ENCODE measurements around the gene KLHL7.

Gene KLHL7

GRCh38 chr7:23072048-23072447 is 33.5 kb upstream of the KLHL7 start:
- Histone ChIP-seq H3K9me3 (ENCODE audit: severe bottlenecking) (no peaks in the 10 kb centered on the region), H3K27me3 (ENCODE audit: insufficient read depth, low read depth, severe bottlenecking) (no peaks in the 10 kb centered on the region), H3K36me3 (no peaks in the 10 kb centered on the region), H3K4me3 (ENCODE audit: low read depth, low read length) (no peak overlapping the region), H3K27ac (no peak overlapping the region)
- DNase-seq = no peak
- TF ChIP-seq CTCF (IDR thresholded peaks at IDR 0.05; ENCODE audit: low read depth, low read length) = no peak

- H3K9me3 ChIP-seq (ENCODE audit: severe bottlenecking) = no peaks in the 10 kb centered on the region
- H3K4me3 ChIP-seq (ENCODE audit: low read depth, low read length) = no peak overlapping the region
- no peaks in the 10 kb centered on the region for H3K27me3 ChIP-seq (ENCODE audit: insufficient read depth, low read depth, severe bottlenecking)
- no peak for DNase-seq
- no peak for TF ChIP-seq CTCF (IDR thresholded peaks at IDR 0.05; ENCODE audit: low read depth, low read length)
- no peaks in the 10 kb centered on the region for H3K36me3 ChIP-seq
- H3K27ac ChIP-seq = no peak overlapping the region
These were observed 32.7 kb upstream of the KLHL7 start for GRCh38 chr7:23072922-23073321.

- Histone ChIP-seq H3K36me3 (no peaks in the 10 kb centered on the region), H3K9me3 (ENCODE audit: severe bottlenecking) (no peaks in the 10 kb centered on the region), H3K4me3 (ENCODE audit: low read depth, low read length) (no peak overlapping the region), H3K27me3 (ENCODE audit: insufficient read depth, low read depth, severe bottlenecking) (no peaks in the 10 kb centered on the region), H3K27ac (no peak overlapping the region)
- DNase-seq = no peak
- TF ChIP-seq CTCF (IDR thresholded peaks at IDR 0.05; ENCODE audit: low read depth, low read length) = no peak
These were observed 30.9 kb upstream of the KLHL7 start for GRCh38 chr7:23074443-23075261.

- no peaks in the 10 kb centered on the region for H3K9me3 ChIP-seq (ENCODE audit: severe bottlenecking)
- TF ChIP-seq CTCF (IDR thresholded peaks at IDR 0.05; ENCODE audit: low read depth, low read length) = no peak
- no peak overlapping the region for H3K4me3 ChIP-seq (ENCODE audit: low read depth, low read length)
- no peak overlapping the region for H3K27ac ChIP-seq
- no peaks in the 10 kb centered on the region for H3K36me3 ChIP-seq
- H3K27me3 ChIP-seq (ENCODE audit: insufficient read depth, low read depth, severe bottlenecking) = no peaks in the 10 kb centered on the region
- no peak for DNase-seq
These were observed 30.0 kb upstream of the KLHL7 start for GRCh38 chr7:23075571-23075970.

- Histone ChIP-seq H3K4me3 (ENCODE audit: low read depth, low read length) (no peak overlapping the region), H3K36me3 (no peaks in the 10 kb centered on the region), H3K27me3 (ENCODE audit: insufficient read depth, low read depth, severe bottlenecking) (no peaks in the 10 kb centered on the region), H3K27ac (no peak overlapping the region), H3K9me3 (ENCODE audit: severe bottlenecking) (no peaks in the 10 kb centered on the region)
- no peak for DNase-seq
- no peak for TF ChIP-seq CTCF (IDR thresholded peaks at IDR 0.05; ENCODE audit: low read depth, low read length)
These were observed 28.8 kb upstream of the KLHL7 start for GRCh38 chr7:23076772-23077171.

- peaks cover 6% of the 10 kb centered on the region for H3K9me3 ChIP-seq (ENCODE audit: severe bottlenecking)
- no peaks in the 10 kb centered on the region for H3K27me3 ChIP-seq (ENCODE audit: insufficient read depth, low read depth, severe bottlenecking)
- no peak for DNase-seq
- H3K27ac ChIP-seq = no peak overlapping the region
- TF ChIP-seq CTCF (IDR thresholded peaks at IDR 0.05; ENCODE audit: low read depth, low read length) = no peak
- H3K4me3 ChIP-seq (ENCODE audit: low read depth, low read length) = no peak overlapping the region
- no peaks in the 10 kb centered on the region for H3K36me3 ChIP-seq
These were observed 12.5 kb upstream of the KLHL7 start for GRCh38 chr7:23093111-23093510.

Measured in WERI-Rb-1 (cell line).